Upper lobe of right lung (tissue), 1 donor: ENCODE measurements around the gene TBC1D21. TPM values are rescaled to one million over a fixed set of nuclear protein-coding genes. Genes with fewer than 3 reads are reported as not detected.

ENCODE experiments used
- ATAC-seq: fragments of 200-7000 bp; cut with Tn5 transposase; one replicate; pipeline ENCODE4 v1.9.1; 2020; ENCODE audit warnings: mild to moderate bottlenecking, moderate library complexity
- DNase-seq: peaks from one replicate; pipeline ENCODE4 v3.0.0-alpha.2; 2020
- H3K27ac ChIP-seq: fragments of 200-600 bp; one replicate; pipeline ENCODE4 v1.8.0; 2022
- H3K27me3 ChIP-seq: fragments of 200-600 bp; one replicate; pipeline ENCODE4 v1.8.0; 2022; ENCODE audit warnings: mild to moderate bottlenecking
- H3K36me3 ChIP-seq: fragments of 200-600 bp; one replicate; pipeline ENCODE4 v1.8.0; 2022
- H3K4me1 ChIP-seq: fragments of 200-600 bp; one replicate; pipeline ENCODE4 v1.8.0; 2022
- H3K4me3 ChIP-seq: fragments of 200-600 bp; one replicate; pipeline ENCODE4 v1.8.0; 2022; ENCODE audit warnings: mild to moderate bottlenecking
- H3K9me3 ChIP-seq: fragments of 200-600 bp; one replicate; pipeline ENCODE4 v1.8.0; 2022
- intact Hi-C: fragments of 100-400 bp; cut with DNase I; formaldehyde crosslinking; loops from one replicate; pipeline ENCODE4 v1.11.0; 2022
- total RNA-seq: library from RNA; stranded (reverse); fragmentation: NEBNext Ultra II Directional; extraction: Animal tissue kit (Norgen Biotek cat#: 25700); gene quantifications from one replicate; pipeline ENCODE4 v1.2.1, GENCODE V29; 2021
- TF ChIP-seq, protein P1 (sequence below): fragments of 200-600 bp; IDR thresholded peaks from one replicate; pipeline ENCODE4 v1.8.0; 2022; ENCODE audit warnings: antibody characterized with exemption
- donor health status: DM: no; HTN: yes; CAD: no; lungs with severe emphysema.

Gene TBC1D21
- total RNA-seq, 1 donor from 2014 or later, result not detected

DNA sequence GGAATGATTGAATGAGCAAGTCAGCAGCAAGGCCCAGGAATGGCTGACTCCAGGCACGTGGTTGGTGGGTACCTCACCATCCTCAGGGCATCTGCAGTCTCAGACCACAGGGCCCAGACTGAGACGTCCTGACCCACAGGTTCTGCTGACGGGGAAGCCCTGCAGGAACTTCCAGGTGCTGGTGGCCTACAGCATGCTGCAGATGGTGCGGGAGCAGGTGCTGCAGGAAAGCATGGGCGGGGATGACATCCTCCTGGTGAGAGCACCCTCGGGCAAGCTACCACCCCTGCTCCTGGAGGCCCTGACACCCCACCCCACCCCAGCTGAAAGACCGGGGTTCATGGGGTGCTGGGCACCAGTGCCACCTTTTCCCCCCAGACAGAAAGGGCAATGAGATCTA lies 14.1 kb downstream of the TBC1D21 start:
- DNase-seq (no peak), ATAC-seq (no peak)
- no peaks in the 10 kb centered on the region for H3K9me3 ChIP-seq
- H3K27ac ChIP-seq, result no peak overlapping the region
- no peaks in the 10 kb centered on the region for H3K4me1 ChIP-seq
- no peaks in the 10 kb centered on the region for H3K36me3 ChIP-seq
- no peak overlapping the region for H3K4me3 ChIP-seq
- intact Hi-C loops, result no loop called here
- no peaks in the 10 kb centered on the region for H3K27me3 ChIP-seq
- TF ChIP-seq, protein P1, sequence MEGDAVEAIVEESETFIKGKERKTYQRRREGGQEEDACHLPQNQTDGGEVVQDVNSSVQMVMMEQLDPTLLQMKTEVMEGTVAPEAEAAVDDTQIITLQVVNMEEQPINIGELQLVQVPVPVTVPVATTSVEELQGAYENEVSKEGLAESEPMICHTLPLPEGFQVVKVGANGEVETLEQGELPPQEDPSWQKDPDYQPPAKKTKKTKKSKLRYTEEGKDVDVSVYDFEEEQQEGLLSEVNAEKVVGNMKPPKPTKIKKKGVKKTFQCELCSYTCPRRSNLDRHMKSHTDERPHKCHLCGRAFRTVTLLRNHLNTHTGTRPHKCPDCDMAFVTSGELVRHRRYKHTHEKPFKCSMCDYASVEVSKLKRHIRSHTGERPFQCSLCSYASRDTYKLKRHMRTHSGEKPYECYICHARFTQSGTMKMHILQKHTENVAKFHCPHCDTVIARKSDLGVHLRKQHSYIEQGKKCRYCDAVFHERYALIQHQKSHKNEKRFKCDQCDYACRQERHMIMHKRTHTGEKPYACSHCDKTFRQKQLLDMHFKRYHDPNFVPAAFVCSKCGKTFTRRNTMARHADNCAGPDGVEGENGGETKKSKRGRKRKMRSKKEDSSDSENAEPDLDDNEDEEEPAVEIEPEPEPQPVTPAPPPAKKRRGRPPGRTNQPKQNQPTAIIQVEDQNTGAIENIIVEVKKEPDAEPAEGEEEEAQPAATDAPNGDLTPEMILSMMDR, result no peak

DNA sequence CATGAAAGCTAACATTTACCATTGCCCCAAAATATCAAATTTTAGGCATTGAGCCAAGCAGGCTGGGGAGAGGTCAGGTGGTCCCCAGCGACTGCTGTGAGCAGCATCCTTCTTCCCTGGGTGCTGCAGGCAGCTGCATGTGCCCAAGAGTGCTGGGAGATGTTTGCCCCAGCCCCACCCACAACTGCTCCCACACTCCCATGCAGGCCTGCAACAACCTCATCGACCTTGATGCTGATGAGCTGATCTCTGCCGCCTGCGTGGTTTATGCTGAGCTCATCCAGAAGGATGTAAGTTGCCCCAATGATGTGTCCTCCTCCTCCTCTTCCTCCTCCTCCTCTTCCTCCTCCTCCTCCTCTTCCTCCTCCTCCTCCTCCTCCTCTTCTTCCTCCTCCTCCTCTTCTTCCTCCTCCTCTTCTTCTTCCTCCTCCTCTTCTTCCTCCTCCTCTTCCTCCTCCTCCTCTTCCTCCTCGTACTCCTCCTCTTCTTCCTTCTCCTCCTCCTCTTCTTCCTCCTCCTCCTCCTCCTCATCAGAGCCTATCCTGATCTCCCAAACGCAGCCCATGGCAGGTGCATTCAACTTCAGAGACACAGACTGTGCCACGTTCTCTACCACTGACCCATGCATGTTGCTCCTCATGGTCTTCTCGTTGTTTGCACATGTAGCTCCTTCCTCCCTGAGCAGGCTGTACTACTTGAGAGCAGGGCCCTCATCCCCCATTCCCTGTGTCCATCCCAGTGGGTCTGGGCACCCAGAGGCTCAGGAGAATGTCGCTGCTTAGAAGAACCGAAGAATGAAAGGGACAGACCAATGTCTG lies 15.1 kb downstream of the TBC1D21 start:
- no peak overlapping the region for H3K27ac ChIP-seq
- no peaks in the 10 kb centered on the region for H3K36me3 ChIP-seq
- no peaks in the 10 kb centered on the region for H3K27me3 ChIP-seq
- no peaks in the 10 kb centered on the region for H3K4me1 ChIP-seq
- intact Hi-C loops, result no loop called here
- no peak overlapping the region for H3K4me3 ChIP-seq
- no peaks in the 10 kb centered on the region for H3K9me3 ChIP-seq
- DNase-seq, result no peak
- no peak for ATAC-seq
- TF ChIP-seq, protein P1, result no peak

DNA sequence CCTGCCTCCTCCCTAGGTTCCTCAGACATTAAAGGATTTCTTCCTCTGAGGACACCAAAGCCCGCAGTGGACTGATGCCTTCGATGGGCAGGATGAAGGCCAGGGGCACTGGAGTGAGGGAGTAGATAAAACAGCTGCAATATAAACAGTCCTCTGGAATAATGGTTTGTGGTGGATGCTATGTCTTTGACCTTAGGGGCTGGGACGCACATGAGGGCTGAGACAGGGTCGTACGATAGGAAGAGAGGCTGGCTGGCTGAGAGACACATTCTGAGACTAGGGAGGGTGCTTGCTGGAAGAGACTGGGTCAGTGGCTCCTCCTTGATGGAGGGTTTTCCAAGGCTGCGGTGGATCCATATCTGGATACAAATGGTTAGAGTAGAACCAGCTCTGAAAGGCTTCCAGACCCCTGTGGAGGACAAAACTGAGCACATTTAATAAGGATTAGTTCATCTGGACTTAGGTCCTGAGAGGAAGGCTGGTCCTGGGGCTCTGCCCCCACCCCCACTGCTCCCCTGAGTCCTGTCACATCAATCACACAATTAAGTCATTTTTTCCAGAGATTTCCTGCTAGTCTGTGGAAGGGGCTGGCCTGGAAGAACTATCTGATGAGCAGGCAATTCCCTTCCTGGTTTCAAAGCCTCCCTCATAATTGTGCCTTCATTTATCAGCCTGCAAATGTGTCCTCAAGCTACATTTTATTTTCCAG lies 15.8 kb downstream of the TBC1D21 start:
- peaks cover 2% of the 10 kb centered on the region for H3K27me3 ChIP-seq
- DNase-seq (no peak), ATAC-seq (no peak)
- H3K4me3 ChIP-seq, result no peak overlapping the region
- no peaks in the 10 kb centered on the region for H3K4me1 ChIP-seq
- TF ChIP-seq, protein P1, result no peak
- no peak overlapping the region for H3K27ac ChIP-seq
- intact Hi-C loops, result no loop called here
- H3K36me3 ChIP-seq, result no peaks in the 10 kb centered on the region
- H3K9me3 ChIP-seq, result no peaks in the 10 kb centered on the region

DNA sequence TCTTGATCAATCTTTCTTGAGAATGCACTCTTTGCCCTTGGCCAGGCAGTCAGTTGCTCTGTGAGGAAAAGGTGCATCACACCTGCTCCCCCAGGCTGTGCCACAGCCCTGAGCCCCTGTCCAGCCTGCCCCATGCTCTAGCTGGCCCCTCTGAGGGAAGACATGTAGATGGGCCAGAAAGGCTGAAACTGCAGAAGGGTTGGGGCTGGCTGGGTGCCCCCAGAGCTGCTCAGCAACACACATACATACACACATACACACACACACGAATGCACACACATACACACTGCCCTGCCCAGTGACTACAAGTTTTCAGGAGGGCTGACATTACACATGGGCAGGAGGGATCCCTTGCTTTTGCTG lies 16.4 kb downstream of the TBC1D21 start:
- Histone ChIP-seq H3K27ac (no peak overlapping the region), H3K9me3 (no peaks in the 10 kb centered on the region), H3K4me1 (no peaks in the 10 kb centered on the region), H3K36me3 (no peaks in the 10 kb centered on the region), H3K4me3 (no peak overlapping the region), H3K27me3 (peaks cover 5% of the 10 kb centered on the region)
- intact Hi-C loops, result no loop called here
- ATAC-seq (no peak), DNase-seq (no peak)
- TF ChIP-seq, protein P1, result no peak

DNA sequence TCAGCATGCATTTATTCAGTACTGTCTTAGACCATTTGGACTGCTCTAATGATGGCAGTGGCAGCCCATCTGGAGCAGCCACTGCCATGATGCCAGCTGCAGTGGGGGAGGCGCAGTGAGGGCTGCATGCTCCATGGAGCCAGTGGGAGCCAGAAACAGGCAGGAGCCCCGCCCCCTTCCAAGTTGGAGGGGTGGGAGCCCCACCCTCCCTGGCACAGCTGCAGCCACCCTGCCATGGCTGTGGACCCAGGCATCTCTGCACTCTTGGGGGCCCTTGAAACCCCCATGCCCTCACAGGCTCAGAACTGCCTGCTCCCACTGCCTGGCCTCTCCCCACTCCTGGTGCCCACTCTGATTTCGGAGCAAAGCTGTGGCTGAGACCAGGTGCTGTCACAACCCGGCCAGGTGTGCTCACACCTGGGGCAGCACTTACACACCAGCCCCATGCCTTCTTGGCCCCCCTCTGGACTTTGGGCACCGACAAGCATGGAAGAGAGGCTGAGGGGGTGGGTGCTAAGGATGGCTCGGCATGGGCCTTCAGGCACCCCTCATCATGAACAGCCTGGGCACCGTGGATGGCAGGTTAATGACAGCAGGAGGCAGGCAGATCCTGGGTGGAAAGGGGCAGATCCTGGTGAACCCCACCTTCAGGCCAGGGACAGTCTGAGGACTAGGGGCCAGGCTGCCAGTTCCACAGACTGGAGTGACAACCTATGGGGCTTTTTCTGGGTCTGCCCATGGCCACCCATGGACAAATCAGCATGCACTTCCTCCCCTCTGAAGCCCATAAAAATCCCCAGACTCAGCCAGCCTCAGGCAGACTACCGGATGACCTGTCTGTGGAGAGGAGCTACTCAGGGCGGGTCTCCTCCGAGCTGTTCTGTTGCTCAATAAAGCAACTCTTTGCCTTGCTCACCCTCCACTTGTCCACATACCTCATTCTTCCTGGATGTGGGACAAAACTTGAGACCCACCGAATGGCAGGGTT lies 18.3 kb downstream of the TBC1D21 start:
- Histone ChIP-seq H3K27ac (no peak overlapping the region), H3K4me1 (no peaks in the 10 kb centered on the region), H3K27me3 (peaks cover 5% of the 10 kb centered on the region), H3K4me3 (no peak overlapping the region), H3K9me3 (no peaks in the 10 kb centered on the region), H3K36me3 (no peaks in the 10 kb centered on the region)
- intact Hi-C loops, result no loop called here
- TF ChIP-seq, protein P1, result no peak
- DNase-seq, result no peak
- no peak for ATAC-seq
